VCaP (cell line): ENCODE data around the gene DPF1.

Experiments used
- H3K27ac ChIP-seq: fragments of 450-650 bp; 2 replicates; pipeline ENCODE4 v1.5.1; 2017
- TF ChIP-seq, protein P1 (sequence below): fragments of 450-650 bp; conservative IDR thresholded peaks from 2 replicates; pipeline ENCODE4 v1.5.1; 2017; ENCODE audit warnings: mild to moderate bottlenecking, moderate library complexity

The DPF1 gene

DNA sequence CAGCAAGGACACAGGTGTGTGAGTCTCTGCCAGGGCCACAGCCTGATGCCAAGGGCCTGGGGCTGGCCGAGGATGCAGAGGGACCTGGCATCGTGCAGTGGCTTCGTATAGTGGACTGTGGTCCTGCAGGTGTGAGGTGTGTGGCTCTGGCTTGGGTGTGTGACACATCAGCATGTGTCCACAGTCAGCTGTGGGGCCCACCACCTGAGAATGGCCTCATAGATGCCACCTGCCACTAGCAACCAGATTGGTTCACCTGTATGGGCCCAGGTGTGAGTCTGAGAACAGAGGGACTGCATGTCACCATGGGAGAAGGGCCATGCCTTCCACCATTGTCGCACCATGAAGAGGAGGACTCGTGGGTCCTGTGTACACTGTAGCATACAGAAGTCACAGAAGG lies 29.8 kb upstream of the DPF1 start:
- H3K27ac ChIP-seq, result no peak overlapping the region
- TF ChIP-seq, protein P1, sequence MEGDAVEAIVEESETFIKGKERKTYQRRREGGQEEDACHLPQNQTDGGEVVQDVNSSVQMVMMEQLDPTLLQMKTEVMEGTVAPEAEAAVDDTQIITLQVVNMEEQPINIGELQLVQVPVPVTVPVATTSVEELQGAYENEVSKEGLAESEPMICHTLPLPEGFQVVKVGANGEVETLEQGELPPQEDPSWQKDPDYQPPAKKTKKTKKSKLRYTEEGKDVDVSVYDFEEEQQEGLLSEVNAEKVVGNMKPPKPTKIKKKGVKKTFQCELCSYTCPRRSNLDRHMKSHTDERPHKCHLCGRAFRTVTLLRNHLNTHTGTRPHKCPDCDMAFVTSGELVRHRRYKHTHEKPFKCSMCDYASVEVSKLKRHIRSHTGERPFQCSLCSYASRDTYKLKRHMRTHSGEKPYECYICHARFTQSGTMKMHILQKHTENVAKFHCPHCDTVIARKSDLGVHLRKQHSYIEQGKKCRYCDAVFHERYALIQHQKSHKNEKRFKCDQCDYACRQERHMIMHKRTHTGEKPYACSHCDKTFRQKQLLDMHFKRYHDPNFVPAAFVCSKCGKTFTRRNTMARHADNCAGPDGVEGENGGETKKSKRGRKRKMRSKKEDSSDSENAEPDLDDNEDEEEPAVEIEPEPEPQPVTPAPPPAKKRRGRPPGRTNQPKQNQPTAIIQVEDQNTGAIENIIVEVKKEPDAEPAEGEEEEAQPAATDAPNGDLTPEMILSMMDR, result no peak

DNA sequence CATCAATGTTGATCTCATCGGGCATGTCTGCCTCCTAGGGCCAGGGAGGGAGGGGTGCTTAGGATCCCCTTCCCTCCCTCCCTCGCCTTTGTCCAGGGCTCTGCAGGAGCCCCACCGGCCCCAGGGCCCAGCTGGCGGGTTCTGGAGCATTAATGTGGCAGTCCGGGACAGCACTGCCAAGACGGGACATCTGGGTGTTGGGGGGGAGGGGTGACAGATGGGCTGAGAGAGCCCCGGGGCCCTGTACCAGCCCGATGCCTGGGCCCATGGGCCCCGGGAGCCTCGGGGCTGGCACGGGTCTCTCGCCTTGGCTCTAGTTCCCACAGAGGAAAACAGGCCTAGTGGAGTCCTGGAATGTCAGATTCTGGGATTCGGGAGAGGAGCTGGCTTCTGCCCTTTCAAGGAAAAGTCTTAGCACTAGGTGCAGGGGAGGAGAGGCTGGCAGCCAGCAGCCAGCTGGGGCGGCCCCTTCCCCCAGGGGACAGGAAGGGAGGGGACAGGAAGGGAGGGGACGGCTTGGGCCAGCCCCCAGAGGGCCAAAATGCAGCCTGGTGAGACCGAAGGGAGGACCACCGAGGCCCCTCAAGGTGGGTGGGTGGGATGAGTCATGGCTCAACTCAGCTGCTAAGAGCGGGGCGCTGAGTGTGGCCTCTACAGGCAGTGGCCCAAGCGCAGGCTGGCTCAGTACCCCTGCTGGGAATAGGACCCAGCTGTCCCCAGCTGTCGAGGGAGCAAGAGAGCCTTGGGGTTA lies 29.1 kb upstream of the DPF1 start:
- no peak overlapping the region for H3K27ac ChIP-seq
- TF ChIP-seq, protein P1, result no peak

DNA sequence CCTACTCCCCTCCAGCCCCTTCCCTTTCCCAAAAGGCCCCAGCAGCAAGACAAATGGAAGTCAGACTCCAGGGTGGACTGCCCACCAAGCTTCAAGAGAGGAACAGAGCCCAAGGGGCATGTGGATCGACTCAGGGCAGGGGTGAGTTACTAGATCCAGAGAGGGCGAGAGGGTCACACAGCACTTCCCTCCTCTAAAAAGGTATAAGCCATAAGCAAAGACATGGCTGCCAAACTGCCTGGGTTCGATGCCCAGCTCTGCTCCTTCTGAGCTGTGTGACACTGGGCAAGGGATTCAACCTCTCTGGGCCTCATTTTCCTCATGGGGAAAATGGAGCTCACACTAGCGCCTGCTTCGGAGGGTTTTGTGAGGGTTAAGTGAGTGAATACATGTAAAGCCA lies 28.4 kb upstream of the DPF1 start:
- H3K27ac ChIP-seq, result no peak overlapping the region
- TF ChIP-seq, protein P1, result no peak

DNA sequence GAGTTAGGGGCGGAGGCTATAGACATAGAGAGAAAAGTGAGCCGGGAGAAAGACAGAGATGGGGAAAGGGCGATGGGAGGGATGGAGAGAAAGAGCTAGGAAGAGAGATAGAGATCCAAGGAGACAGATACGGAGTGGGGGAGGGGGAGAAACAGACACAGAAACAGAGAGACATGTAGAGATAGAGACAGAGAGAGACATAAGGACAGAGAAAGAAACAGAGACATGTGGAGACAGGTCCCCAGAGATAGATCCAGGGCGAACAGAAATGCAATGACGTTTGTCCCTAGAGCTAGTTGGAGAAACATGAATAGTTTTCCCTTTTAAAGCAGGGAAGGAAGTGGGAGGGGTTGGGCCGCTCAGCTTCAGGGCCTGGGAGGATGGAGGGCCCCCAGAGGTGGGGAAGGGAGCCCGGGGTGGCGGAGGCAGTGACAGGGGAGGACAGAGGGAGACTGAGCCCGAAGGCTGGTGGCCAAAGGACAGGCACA lies 27.6 kb upstream of the DPF1 start:
- TF ChIP-seq, protein P1, result no peak
- no peak overlapping the region for H3K27ac ChIP-seq

DNA sequence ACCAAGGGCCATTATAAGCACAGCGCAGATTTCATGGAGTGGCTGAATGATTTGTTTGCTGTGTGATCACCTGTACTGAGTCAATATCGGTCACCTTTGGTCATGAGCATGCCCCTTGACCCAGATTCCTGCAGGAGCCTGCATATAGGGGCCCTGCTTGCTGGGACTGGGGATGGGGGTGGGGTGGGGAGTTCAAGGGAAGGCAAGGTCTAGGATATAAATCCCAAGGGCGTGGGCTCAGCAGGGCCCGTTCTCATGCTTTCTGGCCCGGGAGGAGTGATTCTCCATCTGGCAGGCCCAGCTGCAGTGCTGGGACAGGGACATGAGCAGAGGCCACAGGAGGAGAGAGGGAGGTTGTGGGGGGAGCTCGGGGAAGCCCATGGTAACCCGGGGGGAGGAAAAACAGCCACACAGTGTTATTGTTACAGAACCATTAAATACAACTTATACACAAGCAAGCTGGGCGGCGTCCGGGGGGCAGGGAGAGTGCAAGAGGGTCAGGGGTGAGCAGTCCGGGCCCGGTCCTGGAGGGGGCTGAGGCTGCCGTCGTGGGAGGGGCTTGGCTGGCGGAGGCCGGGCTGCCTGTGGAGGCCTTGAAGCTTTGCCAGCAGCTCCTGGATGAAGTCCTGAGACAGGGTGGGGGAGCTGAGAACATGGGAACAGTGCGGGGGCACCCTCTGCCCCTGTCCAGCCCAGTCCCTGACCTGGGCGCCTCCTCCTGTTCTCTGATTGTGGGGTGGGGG lies 27.0 kb upstream of the DPF1 start:
- TF ChIP-seq, protein P1, result no peak
- no peak overlapping the region for H3K27ac ChIP-seq

DNA sequence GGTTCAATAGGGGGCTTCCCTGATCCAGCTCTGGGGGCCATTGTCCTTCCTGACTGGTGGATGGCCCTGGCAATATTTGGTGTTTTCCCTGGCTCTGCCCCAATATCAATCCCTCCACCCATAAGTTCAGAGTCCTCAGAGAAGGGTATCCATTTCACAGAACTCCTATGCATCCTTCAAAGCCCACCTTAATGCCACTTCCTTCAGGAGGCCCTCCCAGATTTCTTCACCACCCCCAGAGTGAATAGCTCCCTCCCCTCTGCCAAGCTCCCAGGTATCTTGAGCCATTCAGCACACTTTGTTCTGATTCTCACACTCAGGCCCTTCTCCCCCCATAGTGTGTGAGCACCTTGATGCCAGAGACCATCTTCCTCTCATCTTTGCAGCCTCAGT lies 26.4 kb upstream of the DPF1 start:
- no peak overlapping the region for H3K27ac ChIP-seq
- TF ChIP-seq, protein P1, result no peak

DNA sequence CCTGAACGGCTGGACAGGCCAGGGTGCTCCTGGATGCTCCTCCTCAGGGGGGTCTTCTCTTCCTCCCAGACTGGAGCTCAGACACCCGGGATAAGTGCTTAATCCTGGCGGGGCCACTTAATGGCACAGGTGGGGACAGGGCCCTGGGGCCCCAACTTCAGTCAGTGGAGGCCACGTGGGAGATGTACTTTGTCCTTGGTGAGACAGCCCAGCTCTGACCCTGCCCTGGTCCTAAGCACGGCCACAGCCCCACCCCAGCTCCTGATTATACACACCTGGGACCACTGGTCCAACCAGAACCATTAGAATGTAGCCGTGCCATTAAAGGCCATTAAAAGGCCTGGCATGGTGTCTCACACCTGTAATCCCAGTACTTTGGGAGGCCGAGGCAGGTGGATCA lies 24.4 kb upstream of the DPF1 start:
- no peak overlapping the region for H3K27ac ChIP-seq
- TF ChIP-seq, protein P1, result no peak
